Measurements from ENCODE around the gene CHFR. TPM values are rescaled to one million over a fixed set of nuclear protein-coding genes. Genes with fewer than 3 reads are reported as not detected.
A peak's percentile ranks its signal among the peaks of the same experiment; 100 is the strongest.
"Not testable (repeated sequence)": the region's sequence is repeated elsewhere in the genome, so short reads cannot be mapped to it uniquely, and the experiment has no call there.

The CHFR gene, protein sequence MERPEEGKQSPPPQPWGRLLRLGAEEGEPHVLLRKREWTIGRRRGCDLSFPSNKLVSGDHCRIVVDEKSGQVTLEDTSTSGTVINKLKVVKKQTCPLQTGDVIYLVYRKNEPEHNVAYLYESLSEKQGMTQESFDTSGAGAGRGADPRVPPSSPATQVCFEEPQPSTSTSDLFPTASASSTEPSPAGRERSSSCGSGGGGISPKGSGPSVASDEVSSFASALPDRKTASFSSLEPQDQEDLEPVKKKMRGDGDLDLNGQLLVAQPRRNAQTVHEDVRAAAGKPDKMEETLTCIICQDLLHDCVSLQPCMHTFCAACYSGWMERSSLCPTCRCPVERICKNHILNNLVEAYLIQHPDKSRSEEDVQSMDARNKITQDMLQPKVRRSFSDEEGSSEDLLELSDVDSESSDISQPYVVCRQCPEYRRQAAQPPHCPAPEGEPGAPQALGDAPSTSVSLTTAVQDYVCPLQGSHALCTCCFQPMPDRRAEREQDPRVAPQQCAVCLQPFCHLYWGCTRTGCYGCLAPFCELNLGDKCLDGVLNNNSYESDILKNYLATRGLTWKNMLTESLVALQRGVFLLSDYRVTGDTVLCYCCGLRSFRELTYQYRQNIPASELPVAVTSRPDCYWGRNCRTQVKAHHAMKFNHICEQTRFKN
- total RNA-seq (ENCODE audit: low replicate concordance) = 24.3 and 41.9 TPM in 2 replicates

DNA sequence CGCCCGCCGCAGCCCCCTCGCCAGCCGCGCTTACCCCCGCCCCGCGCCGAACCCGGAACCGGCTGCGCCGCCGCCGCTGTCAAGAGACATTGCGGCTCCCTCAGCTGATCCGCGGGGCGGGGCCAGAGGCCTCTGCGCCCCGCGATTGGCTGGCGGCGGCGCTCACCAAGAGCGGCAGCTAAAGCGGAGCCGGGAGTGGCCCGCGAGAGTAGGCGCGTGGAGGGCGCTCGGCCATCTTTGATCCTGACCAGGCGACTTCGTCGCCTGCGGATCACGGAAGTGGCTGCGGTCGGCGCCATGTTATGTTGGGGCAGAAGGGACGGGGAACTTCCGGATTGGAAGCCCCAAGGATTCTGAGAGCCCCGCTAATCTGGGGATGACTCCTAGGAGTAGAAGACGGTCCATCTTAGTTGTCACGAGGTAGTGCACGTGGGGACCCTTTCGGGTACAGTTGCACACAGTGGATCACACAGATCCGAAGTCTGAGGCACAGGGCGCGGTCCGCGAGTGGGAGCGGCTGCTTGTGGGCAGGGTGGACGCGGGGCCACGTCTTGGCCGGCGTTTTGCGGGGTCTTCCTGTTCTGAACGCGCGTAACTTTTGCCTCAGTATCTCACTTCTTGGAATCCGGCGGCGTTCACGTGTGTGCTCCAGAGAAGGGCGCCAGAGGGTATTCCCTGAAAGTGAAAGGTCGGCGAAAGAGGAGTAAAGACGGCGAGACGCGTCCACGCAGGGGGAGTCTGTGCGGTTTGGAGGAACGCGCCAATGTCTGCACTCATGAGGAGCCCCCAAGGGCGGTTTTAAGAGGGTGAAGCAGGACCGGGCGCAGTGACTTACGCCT, at the start of gene CHFR:
Gene CHFR (minus strand): TSS at position 93 of the 839 bp plus-strand sequence. CDS start 277 bp downstream, outside the sequence.
- H3K4me3 ChIP-seq (ENCODE audit: low read depth, low read length) = peak within 1 kb of the TSS; percentile 92
- DNase-seq (ENCODE audit: low read depth) = peak; percentile 96
- TF ChIP-seq, protein P1, sequence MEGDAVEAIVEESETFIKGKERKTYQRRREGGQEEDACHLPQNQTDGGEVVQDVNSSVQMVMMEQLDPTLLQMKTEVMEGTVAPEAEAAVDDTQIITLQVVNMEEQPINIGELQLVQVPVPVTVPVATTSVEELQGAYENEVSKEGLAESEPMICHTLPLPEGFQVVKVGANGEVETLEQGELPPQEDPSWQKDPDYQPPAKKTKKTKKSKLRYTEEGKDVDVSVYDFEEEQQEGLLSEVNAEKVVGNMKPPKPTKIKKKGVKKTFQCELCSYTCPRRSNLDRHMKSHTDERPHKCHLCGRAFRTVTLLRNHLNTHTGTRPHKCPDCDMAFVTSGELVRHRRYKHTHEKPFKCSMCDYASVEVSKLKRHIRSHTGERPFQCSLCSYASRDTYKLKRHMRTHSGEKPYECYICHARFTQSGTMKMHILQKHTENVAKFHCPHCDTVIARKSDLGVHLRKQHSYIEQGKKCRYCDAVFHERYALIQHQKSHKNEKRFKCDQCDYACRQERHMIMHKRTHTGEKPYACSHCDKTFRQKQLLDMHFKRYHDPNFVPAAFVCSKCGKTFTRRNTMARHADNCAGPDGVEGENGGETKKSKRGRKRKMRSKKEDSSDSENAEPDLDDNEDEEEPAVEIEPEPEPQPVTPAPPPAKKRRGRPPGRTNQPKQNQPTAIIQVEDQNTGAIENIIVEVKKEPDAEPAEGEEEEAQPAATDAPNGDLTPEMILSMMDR (IDR thresholded peaks at IDR 0.05; ENCODE audit: insufficient read depth, low read length) = no peak

DNA sequence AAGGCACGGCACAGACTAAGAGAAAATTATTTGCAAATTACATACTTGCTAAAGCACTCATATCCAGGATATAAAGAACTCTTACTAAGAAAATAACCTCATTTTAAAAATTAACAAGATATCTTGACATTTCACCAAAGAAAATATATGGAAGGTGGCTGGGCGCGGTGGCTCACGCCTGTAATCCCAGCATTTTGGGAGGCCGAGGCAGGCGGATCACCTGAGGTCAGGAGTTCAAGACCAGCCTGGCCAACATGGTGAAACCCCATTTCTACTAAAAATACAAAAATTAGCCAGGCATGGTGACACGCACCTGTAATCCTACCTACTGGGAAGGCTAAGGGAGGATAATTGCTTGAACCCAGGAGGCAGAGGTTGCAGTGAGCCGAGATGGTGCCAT, 49.5 kb upstream of the CHFR start:
- not testable (repeated sequence) for H3K4me3 ChIP-seq (ENCODE audit: low read depth, low read length); DNase-seq (ENCODE audit: low read depth)

DNA sequence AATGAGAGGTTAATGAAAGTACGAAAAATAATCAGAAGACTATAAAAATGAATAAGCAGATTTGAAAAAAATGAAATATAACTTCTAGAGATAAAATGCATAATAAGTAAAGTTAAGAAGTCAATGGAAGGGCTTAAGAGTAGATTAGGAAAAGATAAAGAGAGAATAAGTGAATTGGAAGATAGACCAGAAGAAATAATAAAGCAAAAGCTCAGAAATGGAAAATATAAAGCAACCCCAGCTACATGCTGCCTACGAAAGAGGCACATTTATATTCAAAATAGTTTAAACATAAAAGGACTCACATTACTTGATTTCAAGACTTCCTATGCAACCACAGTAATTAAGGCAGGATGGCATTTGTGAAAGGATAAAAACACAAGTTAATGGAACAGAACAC, 48.8 kb upstream of the CHFR start:
- TF ChIP-seq, protein P1 (IDR thresholded peaks at IDR 0.05; ENCODE audit: insufficient read depth, low read length) = no peak
- no peak for DNase-seq (ENCODE audit: low read depth)
- H3K4me3 ChIP-seq (ENCODE audit: low read depth, low read length) = no peak overlapping the region

GRCh38 chr12:132926415-132926833, 39.0 kb upstream of the CHFR start:
- TF ChIP-seq, protein P1 (IDR thresholded peaks at IDR 0.05; ENCODE audit: insufficient read depth, low read length) = no peak
- no peak overlapping the region for H3K4me3 ChIP-seq (ENCODE audit: low read depth, low read length)
- no peak for DNase-seq (ENCODE audit: low read depth)

DNA sequence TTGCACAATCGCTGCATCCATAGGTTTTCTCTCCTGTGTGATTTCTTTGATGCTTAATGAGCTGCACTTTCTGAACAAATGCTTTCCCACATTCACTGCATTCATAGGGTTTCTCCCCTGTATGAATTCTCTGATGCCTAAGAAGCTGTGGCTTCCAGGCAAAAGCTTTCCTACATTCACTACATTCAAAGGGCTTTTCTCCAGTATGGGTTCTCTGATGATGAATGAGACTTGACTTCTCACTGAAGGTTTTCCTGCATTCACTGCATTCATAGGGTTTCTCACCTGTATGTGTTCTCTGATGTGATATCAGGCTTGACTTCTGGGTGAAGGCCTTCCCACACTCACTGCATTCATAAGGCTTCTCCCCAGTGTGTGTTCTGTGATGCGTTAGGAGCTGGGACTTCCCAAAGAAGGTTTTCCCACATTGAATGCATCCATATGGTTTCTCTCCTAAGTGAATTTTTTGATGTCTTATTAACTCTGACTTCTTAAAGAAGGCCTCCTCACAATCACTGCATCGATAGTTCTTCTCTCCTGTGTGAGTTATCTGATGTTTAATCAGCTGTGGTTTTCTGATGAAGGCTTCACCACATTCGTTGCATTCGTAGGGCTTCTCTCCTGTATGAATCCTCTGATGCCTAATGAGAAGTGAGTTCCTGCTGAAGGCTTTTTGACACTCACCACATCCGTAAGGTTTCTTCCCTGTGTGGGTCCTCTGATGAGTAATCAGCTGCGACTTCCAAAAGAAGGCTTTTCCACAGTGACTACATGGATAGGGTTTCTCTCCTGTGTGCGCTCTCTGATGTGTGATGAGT, 38.4 kb upstream of the CHFR start:
- H3K4me3 ChIP-seq (ENCODE audit: low read depth, low read length) = no peak overlapping the region
- TF ChIP-seq, protein P1 (IDR thresholded peaks at IDR 0.05; ENCODE audit: insufficient read depth, low read length) = no peak
- peak; percentile 2 for DNase-seq (ENCODE audit: low read depth)

DNA sequence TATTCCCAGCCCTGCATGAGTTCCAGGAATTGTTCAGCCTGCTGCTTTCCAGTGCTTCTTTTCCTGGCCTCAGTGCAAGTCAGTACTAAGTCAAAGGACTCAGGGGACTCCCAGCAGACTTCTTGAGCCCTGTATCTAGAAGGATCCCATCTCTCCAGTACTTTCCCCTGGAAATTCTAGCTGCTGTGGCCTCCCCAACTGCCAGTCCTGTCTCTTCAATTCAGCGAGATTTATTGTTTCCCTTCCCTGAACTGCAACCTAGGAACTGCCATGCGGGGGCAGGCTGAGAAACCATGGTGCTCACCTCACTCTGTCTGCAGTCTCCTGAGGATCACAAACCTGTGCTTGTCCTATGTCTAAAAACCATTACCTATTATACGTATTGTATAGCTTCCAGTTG, 37.0 kb upstream of the CHFR start:
- no peak overlapping the region for H3K4me3 ChIP-seq (ENCODE audit: low read depth, low read length)
- TF ChIP-seq, protein P1 (IDR thresholded peaks at IDR 0.05; ENCODE audit: insufficient read depth, low read length) = no peak
- no peak for DNase-seq (ENCODE audit: low read depth)
